ENCODE results near the gene DEDD2.

DEDD2 gene

DNA sequence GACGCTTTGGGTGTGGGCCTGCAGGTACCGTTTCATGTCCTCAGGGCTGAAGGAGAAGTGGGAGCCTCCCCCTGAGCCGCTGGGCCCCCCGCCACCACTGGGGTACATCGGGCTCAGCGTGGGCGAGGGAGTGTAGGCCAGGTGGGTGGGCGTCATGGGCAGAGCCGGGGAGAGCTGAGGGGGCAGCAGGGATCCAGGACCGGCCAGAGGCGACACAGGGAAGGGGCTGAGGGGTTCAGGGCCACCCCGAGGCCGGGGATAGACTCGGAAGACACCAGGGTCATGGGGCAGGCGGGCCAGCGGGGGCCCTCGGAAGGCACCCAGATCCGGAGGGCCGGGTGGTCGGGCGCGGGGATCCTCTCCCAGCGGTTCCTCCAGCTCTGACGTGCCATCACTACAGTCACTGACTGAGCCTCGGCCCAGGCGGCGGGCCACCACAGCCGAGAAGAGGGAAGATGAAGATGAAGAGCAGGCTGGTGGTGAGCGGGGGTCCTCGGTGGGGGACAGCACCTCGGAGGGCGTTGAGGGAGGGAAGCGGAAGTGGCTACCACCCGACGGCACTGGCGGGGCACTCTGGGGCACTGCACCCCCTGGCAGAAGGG lies 31.8 kb upstream of the DEDD2 start:
- in situ Hi-C loops (cut with HindIII; ENCODE audit: low sequenced_read_pairs) = no loop called here

GRCh38 chr19:42248270-42249148 lies 31.0 kb upstream of the DEDD2 start:
- in situ Hi-C loops (cut with HindIII; ENCODE audit: low sequenced_read_pairs) = no loop called here

GRCh38 chr19:42247640-42248199 lies 30.2 kb upstream of the DEDD2 start:
- in situ Hi-C loops (cut with HindIII; ENCODE audit: low sequenced_read_pairs) = no loop called here

- in situ Hi-C loops (cut with HindIII; ENCODE audit: low sequenced_read_pairs) = no loop called here
These were observed 29.6 kb upstream of the DEDD2 start for GRCh38 chr19:42246922-42247639.

DNA sequence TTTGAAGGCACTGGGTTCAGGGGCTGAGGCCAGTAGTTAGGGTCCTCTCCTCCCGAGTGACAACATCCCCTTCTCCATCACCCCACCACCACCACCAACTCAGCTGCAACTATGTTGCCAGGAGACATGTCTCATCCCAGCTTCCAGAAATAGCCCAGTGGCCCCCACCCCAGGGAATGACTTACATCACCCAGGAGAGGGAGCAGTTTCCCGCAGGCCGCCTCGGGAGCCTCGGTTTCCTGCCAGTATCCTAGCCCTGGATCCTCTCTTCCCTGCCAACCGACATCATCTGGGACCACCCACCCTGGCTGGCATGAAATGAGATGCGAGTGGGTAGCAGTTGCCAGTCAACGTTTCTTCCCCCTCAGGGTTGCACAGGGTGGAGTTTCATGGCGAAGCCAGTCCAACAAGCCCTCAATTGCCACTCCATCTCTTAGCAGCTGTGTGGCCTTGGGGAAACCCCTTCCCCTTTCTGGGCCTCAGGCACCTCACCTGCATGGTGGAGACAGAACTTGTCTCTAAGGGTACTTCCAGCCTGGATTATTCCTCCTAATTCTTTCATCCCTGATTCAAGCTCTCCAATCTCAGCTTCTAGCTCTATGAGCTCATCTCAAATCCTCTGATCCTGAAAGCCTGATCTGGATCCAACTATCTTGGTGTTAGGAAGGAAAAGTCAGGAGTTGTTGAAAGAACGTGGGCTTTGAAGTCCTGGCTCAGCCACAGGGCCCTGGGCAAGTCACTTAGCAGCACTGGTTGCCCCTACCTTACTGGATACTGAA lies 28.9 kb upstream of the DEDD2 start:
- in situ Hi-C loops (cut with HindIII; ENCODE audit: low sequenced_read_pairs) = no loop called here

DNA sequence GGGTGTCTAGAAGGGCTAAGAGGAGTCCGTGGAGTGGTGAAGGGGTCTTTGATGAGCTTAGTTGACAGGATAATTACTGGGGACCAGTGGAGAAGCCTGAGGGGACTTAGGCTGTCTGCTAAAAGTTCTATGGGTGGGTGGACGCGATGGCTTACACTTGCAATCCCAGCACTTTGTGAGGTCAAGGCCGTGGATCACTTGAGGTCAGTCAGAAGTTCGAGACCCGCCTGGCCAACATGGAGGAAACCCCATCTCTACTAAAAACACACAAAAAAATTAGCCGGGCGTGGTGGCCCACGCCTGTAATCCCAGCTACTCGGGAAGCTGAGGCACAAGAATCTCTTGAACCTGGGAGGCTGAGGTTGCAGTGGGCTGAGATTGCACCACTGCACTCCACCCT lies 27.8 kb upstream of the DEDD2 start:
- in situ Hi-C loops (cut with HindIII; ENCODE audit: low sequenced_read_pairs) = no loop called here

DNA sequence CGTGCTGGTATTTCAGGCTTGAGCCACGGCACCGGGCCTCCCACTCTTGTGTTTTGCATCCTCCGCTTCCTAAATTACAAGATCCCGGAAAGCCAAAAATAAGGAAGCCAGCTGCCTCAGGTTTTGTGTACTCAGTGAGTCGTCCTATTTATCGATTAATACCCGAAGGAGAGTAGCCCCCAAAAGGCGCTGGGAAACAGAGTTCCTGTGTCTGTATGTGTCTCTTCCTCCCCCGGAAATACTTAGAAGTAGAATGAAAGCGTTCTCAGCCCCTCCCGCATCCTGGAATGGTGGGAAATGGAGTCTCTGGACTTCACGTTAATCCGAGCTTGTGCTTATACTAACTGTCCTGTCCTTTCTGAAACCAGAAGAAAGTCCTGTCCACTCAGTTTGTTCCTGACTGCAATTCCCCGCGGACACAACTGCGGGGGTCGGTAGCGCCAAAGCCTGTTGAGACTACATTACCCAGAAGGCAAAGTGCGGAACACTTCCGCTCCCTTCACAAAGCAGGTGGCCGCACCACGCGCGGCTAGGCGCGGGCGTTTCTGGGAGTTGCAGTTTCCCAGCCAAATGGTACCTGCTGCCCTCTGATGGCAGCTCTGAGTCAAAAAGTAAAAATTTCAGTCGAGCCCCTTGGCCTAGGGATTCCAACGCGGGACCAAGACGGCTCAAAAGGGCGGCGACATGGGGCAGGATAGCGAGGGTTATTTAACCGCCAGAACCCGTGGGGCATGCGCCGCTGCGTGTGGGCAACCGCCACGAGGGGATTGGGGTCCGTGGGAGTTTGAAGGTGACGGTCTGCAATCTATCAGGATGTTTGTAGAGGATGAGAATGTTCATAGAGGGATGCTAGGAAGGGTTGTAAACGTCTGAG lies 27.1 kb upstream of the DEDD2 start:
- in situ Hi-C loops (cut with HindIII; ENCODE audit: low sequenced_read_pairs) = no loop called here

GRCh38 chr19:42242512-42243409 lies 25.3 kb upstream of the DEDD2 start, which contains the start of gene GSK3A:
Gene GSK3A (minus strand): TSS chr19:42242602. CDS start chr19:42242465, 137 bp downstream.
- in situ Hi-C loops (cut with HindIII; ENCODE audit: low sequenced_read_pairs) = no loop called here

DNA sequence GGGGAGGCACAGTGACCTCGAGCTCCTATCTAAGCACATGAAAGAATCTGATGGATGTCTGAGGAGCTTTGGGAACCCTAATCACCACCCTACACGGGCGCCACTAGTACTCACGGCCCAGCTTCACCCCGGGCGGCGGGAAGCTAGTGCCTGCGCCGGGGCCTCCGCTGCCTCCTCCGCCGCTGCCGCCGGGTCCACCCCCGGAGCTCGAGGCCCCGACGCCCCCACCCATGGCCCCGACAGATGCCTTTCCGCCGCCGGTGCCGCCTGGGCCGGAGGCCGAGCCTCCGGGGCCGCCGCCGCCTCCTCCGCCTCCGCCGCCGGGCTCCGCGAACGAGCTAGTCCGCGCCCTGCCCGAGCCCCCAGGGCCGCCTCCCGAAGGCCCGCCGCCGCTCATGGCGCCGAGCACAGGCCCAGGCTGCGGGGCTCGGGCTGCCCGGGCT lies 24.6 kb upstream of the DEDD2 start:
- in situ Hi-C loops (cut with HindIII; ENCODE audit: low sequenced_read_pairs) = no loop called here

DNA sequence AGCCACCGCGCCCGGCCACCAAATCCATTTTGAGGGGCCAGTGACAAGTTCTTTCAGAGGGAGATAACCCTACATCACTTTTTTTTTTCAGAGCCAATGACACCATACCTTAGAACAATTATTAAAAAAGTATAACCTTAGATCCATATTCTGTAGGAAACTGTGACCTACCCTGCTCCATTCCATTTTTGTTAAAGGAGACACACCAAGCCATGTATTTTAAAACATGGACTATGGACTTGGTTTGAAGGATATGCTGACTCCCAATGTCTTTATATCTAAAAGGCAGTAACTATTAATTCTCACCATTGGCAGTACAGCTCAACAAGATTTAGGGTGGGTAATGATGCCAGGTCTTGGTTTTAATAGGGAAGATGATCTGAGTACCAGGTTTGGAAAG lies 23.8 kb upstream of the DEDD2 start:
- in situ Hi-C loops (cut with HindIII; ENCODE audit: low sequenced_read_pairs) = no loop called here

DNA sequence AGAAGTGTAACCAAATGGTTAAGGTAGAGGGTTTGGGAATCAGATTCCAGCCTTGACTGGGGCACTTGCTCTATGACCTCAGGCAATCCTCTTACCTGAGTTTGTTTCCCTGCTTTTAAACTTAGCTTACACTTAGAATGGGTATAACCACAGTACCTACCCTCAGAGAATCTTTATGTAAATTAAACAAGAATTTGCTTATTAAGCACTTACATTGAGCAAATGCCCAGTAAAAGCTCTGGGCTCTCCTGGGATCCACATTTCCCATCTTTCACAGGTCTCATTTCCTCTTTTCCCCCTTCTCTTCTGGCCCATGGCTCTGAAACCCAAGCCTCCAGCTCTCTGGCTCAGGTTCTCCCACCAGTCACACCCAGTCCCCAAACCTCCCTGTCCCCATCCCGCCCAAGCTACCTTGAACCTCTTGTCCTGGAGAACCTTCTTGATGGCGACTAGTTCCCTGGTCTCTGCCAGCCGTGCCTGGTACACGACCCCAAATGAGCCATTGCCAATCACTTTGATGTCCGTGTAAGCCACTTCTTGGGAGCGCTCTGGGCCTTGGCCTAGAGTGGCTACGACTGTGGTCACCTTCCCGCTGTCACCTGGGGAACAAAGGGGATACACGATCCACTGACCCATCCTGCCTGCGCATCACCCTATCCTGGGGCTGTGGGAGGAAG lies 22.2 kb upstream of the DEDD2 start:
- in situ Hi-C loops (cut with HindIII; ENCODE audit: low sequenced_read_pairs) = no loop called here

- in situ Hi-C loops (cut with HindIII; ENCODE audit: low sequenced_read_pairs) = no loop called here
These were observed 17.7 kb upstream of the DEDD2 start for GRCh38 chr19:42235181-42235580.

- in situ Hi-C loops (cut with HindIII; ENCODE audit: low sequenced_read_pairs) = no loop called here
These were observed 16.9 kb upstream of the DEDD2 start for GRCh38 chr19:42234364-42234763.

DNA sequence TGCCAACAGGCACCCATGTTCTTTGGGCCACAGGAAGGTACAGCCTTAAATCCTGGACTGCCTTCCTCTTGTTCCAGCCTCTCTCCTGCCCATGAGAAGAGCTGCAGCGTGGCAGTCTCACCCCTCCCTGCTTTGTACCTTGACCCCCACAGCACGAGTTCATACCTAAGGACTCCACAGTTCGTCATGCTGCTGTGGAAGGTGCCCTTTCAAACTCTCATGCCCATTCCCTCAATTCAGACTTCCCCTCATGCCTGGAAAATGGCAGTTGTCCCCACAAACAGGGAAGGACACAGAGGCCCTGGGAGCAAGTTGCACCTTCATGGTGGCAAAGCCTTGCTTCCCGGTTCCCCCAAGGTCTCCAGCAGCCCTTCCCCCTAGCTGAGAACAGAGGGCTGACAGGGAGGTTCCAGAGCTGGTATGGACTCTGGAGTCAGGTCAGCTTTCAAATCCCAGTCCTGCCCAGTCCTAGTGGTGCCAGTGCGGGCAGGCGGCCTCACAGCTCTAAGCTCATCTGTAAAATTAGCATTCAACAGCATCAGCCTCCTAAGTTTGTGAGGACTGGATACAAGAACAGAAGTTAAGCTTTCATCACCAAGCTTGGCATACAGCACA lies 16.3 kb upstream of the DEDD2 start:
- in situ Hi-C loops (cut with HindIII; ENCODE audit: low sequenced_read_pairs) = no loop called here

GRCh38 chr19:42233106-42233505 lies 15.6 kb upstream of the DEDD2 start:
- in situ Hi-C loops (cut with HindIII; ENCODE audit: low sequenced_read_pairs) = no loop called here

DNA sequence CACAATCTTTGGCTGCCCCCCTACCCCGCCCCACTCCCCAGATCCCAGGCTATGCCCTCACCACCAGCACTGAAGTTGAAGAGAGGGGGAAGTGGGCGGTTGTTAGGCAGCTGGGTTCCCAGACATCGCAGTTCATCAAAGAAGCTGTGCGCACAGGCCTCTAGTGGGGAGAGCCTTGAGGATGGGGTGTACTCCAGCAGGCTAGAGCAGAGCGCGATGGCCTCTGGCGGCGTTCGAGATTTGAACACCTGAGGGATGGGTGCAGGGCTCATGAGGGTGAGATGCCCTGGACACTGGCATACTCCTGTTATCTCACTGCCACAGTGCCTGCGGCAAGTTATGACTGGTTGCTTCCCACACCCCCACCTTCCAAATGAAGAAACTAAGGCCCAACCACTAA lies 15.0 kb upstream of the DEDD2 start:
- in situ Hi-C loops (cut with HindIII; ENCODE audit: low sequenced_read_pairs) = no loop called here

- in situ Hi-C loops (cut with HindIII; ENCODE audit: low sequenced_read_pairs) = no loop called here
These were observed 13.1 kb upstream of the DEDD2 start for GRCh38 chr19:42230571-42230970.

Measured in DLD1 (cell line).